ENCODE results near the gene XRCC3.

GRCh38 chr14:103746701-103747100 lies 31.4 kb upstream of the XRCC3 start:
- TF ChIP-seq POLR2AphosphoS5 (IDR thresholded peaks at IDR 0.05; ENCODE audit: low read depth, low read length) (no peak), TCF7L2 (IDR thresholded peaks at IDR 0.05; ENCODE audit: low read depth, low read length) (no peak), SIN3A (IDR thresholded peaks at IDR 0.05; ENCODE audit: borderline replicate concordance, insufficient read depth, low read depth, low read length) (no peak), REST (IDR thresholded peaks at IDR 0.05; ENCODE audit: insufficient read depth in 1 of 2, low read depth in 2 of 2, low read length in 1 of 2) (no peak)
- TF ChIP-seq, protein P1, sequence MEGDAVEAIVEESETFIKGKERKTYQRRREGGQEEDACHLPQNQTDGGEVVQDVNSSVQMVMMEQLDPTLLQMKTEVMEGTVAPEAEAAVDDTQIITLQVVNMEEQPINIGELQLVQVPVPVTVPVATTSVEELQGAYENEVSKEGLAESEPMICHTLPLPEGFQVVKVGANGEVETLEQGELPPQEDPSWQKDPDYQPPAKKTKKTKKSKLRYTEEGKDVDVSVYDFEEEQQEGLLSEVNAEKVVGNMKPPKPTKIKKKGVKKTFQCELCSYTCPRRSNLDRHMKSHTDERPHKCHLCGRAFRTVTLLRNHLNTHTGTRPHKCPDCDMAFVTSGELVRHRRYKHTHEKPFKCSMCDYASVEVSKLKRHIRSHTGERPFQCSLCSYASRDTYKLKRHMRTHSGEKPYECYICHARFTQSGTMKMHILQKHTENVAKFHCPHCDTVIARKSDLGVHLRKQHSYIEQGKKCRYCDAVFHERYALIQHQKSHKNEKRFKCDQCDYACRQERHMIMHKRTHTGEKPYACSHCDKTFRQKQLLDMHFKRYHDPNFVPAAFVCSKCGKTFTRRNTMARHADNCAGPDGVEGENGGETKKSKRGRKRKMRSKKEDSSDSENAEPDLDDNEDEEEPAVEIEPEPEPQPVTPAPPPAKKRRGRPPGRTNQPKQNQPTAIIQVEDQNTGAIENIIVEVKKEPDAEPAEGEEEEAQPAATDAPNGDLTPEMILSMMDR (IDR thresholded peaks at IDR 0.05) = no peak

All from Panc1 (cell line).